A549 (cell line): ENCODE data around the gene PCBP3. TPM values are rescaled to one million over a fixed set of nuclear protein-coding genes. Genes with fewer than 3 reads are reported as not detected.

Source experiments
- ATAC-seq, 2 experiments: fragments of 200-7000 bp in 1 of 2; fragments of >200 bp in 1 of 2; cut with Nextera tagmentation in 1 of 2; cut with Tn5 transposase in 1 of 2; 3 replicates each; pipeline versions ENCODE4 v1.8.0 to v1.9.1; 2018 to 2020; ENCODE audit warnings: mild to moderate bottlenecking in 1 of 2, moderate library complexity in 1 of 2
- CTCF ChIA-PET: fragments of 300-600 bp; sonication (Branson Sonifier 250); formaldehyde crosslinking; extraction: SDS; loops from one replicate; lab custom pipeline; 2021; ENCODE audit warnings: antibody characterized with exemption, inconsistent platforms; lab: Yijun Ruan, JAX
- POLR2A ChIA-PET: fragments of 350-600 bp; formaldehyde crosslinking; extraction: SDS; loops from one replicate; lab custom pipeline; 2021; ENCODE audit warnings: antibody characterized with exemption, inconsistent platforms; lab: Yijun Ruan, JAX
- DNase-seq, 2 experiments: peaks; one replicate each; pipeline versions ENCODE4 v3.0.0 to v3.0.0-alpha.2; 2011 to 2016; ENCODE audit warnings: low read depth in 1 of 2, low spot score in 1 of 2
- FAIRE-seq: peaks from 2 replicates; lab custom pipeline; 2011; peaks lifted over from hg19 to GRCh38; lab: Jason Lieb, UNC
- H3K27ac ChIP-seq, 2 experiments: fragments of >200 bp; sonication (Bioruptor Twin); formaldehyde crosslinking; 3 replicates each; pipeline ENCODE4 v1.5.1; 2016 to 2017
- H3K4me1 ChIP-seq: fragments of >200 bp; sonication (Bioruptor Twin); formaldehyde crosslinking; 3 replicates; pipeline ENCODE4 v1.6.1; 2016
- H3K4me2 ChIP-seq: fragments of >200 bp; sonication (Bioruptor Twin); formaldehyde crosslinking; 3 replicates; pipeline ENCODE4 v1.6.1; 2016
- H3K4me3 ChIP-seq: fragments of >200 bp; sonication (Bioruptor Twin); formaldehyde crosslinking; 3 replicates; pipeline ENCODE4 v1.5.1; 2016
- H3K9me3 ChIP-seq: fragments of >200 bp; sonication (Bioruptor Twin); formaldehyde crosslinking; 3 replicates; pipeline ENCODE4 v1.6.1; 2016
- BHLHE40 ChIP-seq: IDR thresholded peaks from 2 replicates; pipeline ENCODE4 v1.6.1; 2012; ENCODE audit warnings: low read depth, low read length, inconsistent platforms
- CBX8 ChIP-seq: fragments of 200-600 bp; sonication (generic); IDR thresholded peaks from 2 replicates; pipeline ENCODE4 v1.6.1; 2016
- CHD4 ChIP-seq: fragments of 200-600 bp; sonication (generic); IDR thresholded peaks from 2 replicates; pipeline ENCODE4 v1.6.1; 2016; ENCODE audit warnings: antibody characterized with exemption, mild to moderate bottlenecking, borderline replicate concordance
- CTCF ChIP-seq: fragments of >200 bp; sonication (Bioruptor Twin); formaldehyde crosslinking; IDR thresholded peaks from 3 replicates; pipeline ENCODE4 v1.5.1; 2016
- ESRRA ChIP-seq: fragments of 150-350 bp; IDR thresholded peaks from 2 replicates; pipeline ENCODE4 v1.6.1; 2014; ENCODE audit warnings: mild to moderate bottlenecking, low read length, borderline replicate concordance
- FOSB ChIP-seq: fragments of 250-450 bp; sonication (Bioruptor Pico); IDR thresholded peaks from 2 replicates; pipeline ENCODE4 v1.5.0; 2020; ENCODE audit warnings: mild to moderate bottlenecking, moderate library complexity
- FOXS1 ChIP-seq: fragments of 250-450 bp; sonication (Bioruptor Pico); IDR thresholded peaks from 2 replicates; pipeline ENCODE4 v1.5.0; 2020; ENCODE audit warnings: mild to moderate bottlenecking, moderate library complexity
- GATA3 ChIP-seq: IDR thresholded peaks from 2 replicates; pipeline ENCODE4 v1.6.1; 2012; ENCODE audit warnings: borderline replicate concordance
- HDAC2 ChIP-seq: fragments of 200-600 bp; sonication (generic); IDR thresholded peaks from 2 replicates; pipeline ENCODE4 v1.6.1; 2016
- HEYL ChIP-seq: fragments of 250-450 bp; sonication (Bioruptor Pico); IDR thresholded peaks from 2 replicates; pipeline ENCODE4 v1.8.0; 2021; ENCODE audit warnings: mild to moderate bottlenecking, moderate library complexity
- HMGXB4 ChIP-seq: fragments of 250-450 bp; sonication (Bioruptor Pico); IDR thresholded peaks from 2 replicates; pipeline ENCODE4 v1.5.0; 2021; ENCODE audit warnings: mild to moderate bottlenecking, moderate library complexity, borderline replicate concordance
- KDM1A ChIP-seq: fragments of 200-600 bp; sonication (generic); IDR thresholded peaks from 2 replicates; pipeline ENCODE4 v1.6.1; 2016; ENCODE audit warnings: low read depth, mild to moderate bottlenecking
- KDM5A ChIP-seq: fragments of 200-600 bp; sonication (generic); IDR thresholded peaks from 2 replicates; pipeline ENCODE4 v1.6.1; 2016; ENCODE audit warnings: antibody characterized with exemption, mild to moderate bottlenecking
- MAX ChIP-seq: IDR thresholded peaks from 2 replicates; pipeline ENCODE4 v1.6.1; 2012
- MAZ ChIP-seq: fragments of 150-350 bp; IDR thresholded peaks from 2 replicates; pipeline ENCODE4 v1.6.1; 2014; ENCODE audit warnings: antibody characterized with exemption, low read depth, low read length, borderline replicate concordance
- MYC ChIP-seq: IDR thresholded peaks from 2 replicates; pipeline ENCODE4 v1.6.1; 2012; ENCODE audit warnings: mild to moderate bottlenecking, inconsistent platforms, low read length, improper control_type of control experiment, borderline replicate concordance
- POLR2AphosphoS2 ChIP-seq: conservative IDR thresholded peaks from 2 replicates; pipeline ENCODE4 v1.6.1; 2012; ENCODE audit warnings: low read length, improper control_type of control experiment, inconsistent platforms
- RARB ChIP-seq: fragments of 250-450 bp; sonication (Bioruptor Pico); IDR thresholded peaks from 2 replicates; pipeline ENCODE4 v1.8.0; 2021; ENCODE audit warnings: mild to moderate bottlenecking, moderate library complexity
- REST ChIP-seq: fragments of 200-600 bp; sonication (generic); IDR thresholded peaks from 2 replicates; pipeline ENCODE4 v1.6.1; 2016; ENCODE audit warnings: antibody characterized with exemption, mild to moderate bottlenecking, moderate library complexity
- RNF2 ChIP-seq: fragments of 200-600 bp; sonication (generic); IDR thresholded peaks from 2 replicates; pipeline ENCODE4 v1.6.1; 2016; ENCODE audit warnings: low read depth, mild to moderate bottlenecking, antibody characterized with exemption, moderate library complexity, borderline replicate concordance
- SREBF2 ChIP-seq: fragments of 450-650 bp; IDR thresholded peaks from 2 replicates; pipeline ENCODE4 v1.6.1; 2014; ENCODE audit warnings: mild to moderate bottlenecking, moderate library complexity
- ZFP36 ChIP-seq: fragments of 450-650 bp; IDR thresholded peaks from 2 replicates; pipeline ENCODE4 v1.6.1; 2014; ENCODE audit warnings: borderline replicate concordance; ENCODE audit not compliant: partially characterized antibody
- WGBS: methylation state at CpG from one replicate; pipeline ENCODE4 v1.1.6; 2017; ENCODE audit errors: missing lambda C conversion rate; 5-methylcytosine and 5-hydroxymethylcytosine counted together
- polyA plus RNA-seq, 4 experiments: library from polyadenylated mRNA; depleted of rRNA in 3 of 4; stranded (reverse); fragments of >200 nt; fragmentation: RNase III in 1 of 4; extraction: RNeasy Plus Mini Kit Qiagen cat#74134 plus additional on column Dnase treatment in 1 of 4; gene quantifications; 2 replicates in 3 of 4; 3 replicates in 1 of 4; pipeline ENCODE4 v1.2.3, GENCODE V29; 2011 to 2017
- TF ChIP-seq, protein P1 (sequence below): fragments of 450-650 bp; IDR thresholded peaks from 2 replicates; pipeline ENCODE4 v1.6.1; 2014; ENCODE audit warnings: antibody characterized with exemption

The PCBP3 gene
- polyA plus RNA-seq, 2 of the 4 experiments (the other 2 are of a cell fraction) = 0.30 to 0.34 TPM

GRCh38 chr21:45913886-45914285 is 270.4 kb downstream of the PCBP3 start:
- Histone ChIP-seq H3K4me3 (no peak overlapping the region), H3K27ac (no peak overlapping the region), H3K4me1 (no peaks in the 10 kb centered on the region), H3K4me2 (no peak overlapping the region), H3K9me3 (no peaks in the 10 kb centered on the region)
- FAIRE-seq = no peak
- no peak for ATAC-seq
- ChIA-PET POLR2A (no interaction called here), CTCF (interaction anchor here (1.8 kb wide), 1 partner anchor 9 kb away, joined by 7 read pairs; no protein-coding TSS in a partner anchor)
- TF ChIP-seq MAZ (no peak), CHD4 (no peak), CTCF (no peak), MAX (no peak), HEYL (CRISPR knock-in tag) (no peak), RARB (CRISPR knock-in tag) (no peak), FOXS1 (CRISPR knock-in tag) (no peak)
- TF ChIP-seq, protein P1, sequence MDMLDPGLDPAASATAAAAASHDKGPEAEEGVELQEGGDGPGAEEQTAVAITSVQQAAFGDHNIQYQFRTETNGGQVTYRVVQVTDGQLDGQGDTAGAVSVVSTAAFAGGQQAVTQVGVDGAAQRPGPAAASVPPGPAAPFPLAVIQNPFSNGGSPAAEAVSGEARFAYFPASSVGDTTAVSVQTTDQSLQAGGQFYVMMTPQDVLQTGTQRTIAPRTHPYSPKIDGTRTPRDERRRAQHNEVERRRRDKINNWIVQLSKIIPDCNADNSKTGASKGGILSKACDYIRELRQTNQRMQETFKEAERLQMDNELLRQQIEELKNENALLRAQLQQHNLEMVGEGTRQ = no peak
- no peak for DNase-seq
- WGBS = 69% methylated on average over 18 of the region's 22 CpGs

GRCh38 chr21:45914321-45914845 is 270.9 kb downstream of the PCBP3 start:
- CTCF ChIA-PET = interaction anchor here (1.8 kb wide), 1 partner anchor 8 kb away, joined by 7 read pairs; no protein-coding TSS in a partner anchor
- FAIRE-seq = no peak
- WGBS = 75% methylated on average over 19 of the region's 22 CpGs
- H3K4me3 ChIP-seq = no peak overlapping the region
- H3K9me3 ChIP-seq = no peaks in the 10 kb centered on the region
- POLR2A ChIA-PET = no interaction called here
- ATAC-seq = no peak
- no peaks in the 10 kb centered on the region for H3K4me1 ChIP-seq
- no peak overlapping the region for H3K27ac ChIP-seq
- TF ChIP-seq CBX8 = no peak
- no peak for TF ChIP-seq MYC
- no peak for TF ChIP-seq GATA3
- TF ChIP-seq HDAC2 = no peak
- TF ChIP-seq MAZ = no peak
- no peak for TF ChIP-seq POLR2AphosphoS2
- TF ChIP-seq KDM5A = no peak
- TF ChIP-seq ZFP36 = no peak
- no peak for TF ChIP-seq SREBF2
- TF ChIP-seq HMGXB4 (CRISPR knock-in tag) = no peak
- TF ChIP-seq FOSB = no peak
- no peak for TF ChIP-seq ESRRA
- no peak for TF ChIP-seq KDM1A
- no peak for TF ChIP-seq RARB (CRISPR knock-in tag)
- no peak for TF ChIP-seq REST
- no peak for TF ChIP-seq RNF2
- TF ChIP-seq HEYL (CRISPR knock-in tag) = no peak
- no peak for TF ChIP-seq BHLHE40
- DNase-seq = no peak
- no peak overlapping the region for H3K4me2 ChIP-seq
